ENCODE data around the gene CABP1.
"Not testable (repeated sequence)": the region's sequence is repeated elsewhere in the genome, so short reads cannot be mapped to it uniquely, and the experiment has no call there.

CABP1 gene

GRCh38 chr12:120662879-120663278, 22.5 kb downstream of the CABP1 start:
- DNase-seq (ENCODE audit: low read depth): no peak
- no peak overlapping the region for H3K4me3 ChIP-seq (ENCODE audit: low read depth, low read length)

- H3K4me3 ChIP-seq (ENCODE audit: low read depth, low read length): no peak overlapping the region
- no peak for DNase-seq (ENCODE audit: low read depth)
Observed at GRCh38 chr12:120663741-120664140, 23.3 kb downstream of the CABP1 start.

- no peak overlapping the region for H3K4me3 ChIP-seq (ENCODE audit: low read depth, low read length)
- no peak for DNase-seq (ENCODE audit: low read depth)
Observed at GRCh38 chr12:120666571-120667390, 26.4 kb downstream of the CABP1 start.

GRCh38 chr12:120668091-120668867, 27.9 kb downstream of the CABP1 start:
- H3K4me3 ChIP-seq (ENCODE audit: low read depth, low read length): no peak overlapping the region
- no peak for DNase-seq (ENCODE audit: low read depth)

GRCh38 chr12:120668868-120669840, 28.7 kb downstream of the CABP1 start:
- no peak overlapping the region for H3K4me3 ChIP-seq (ENCODE audit: low read depth, low read length)
- DNase-seq (ENCODE audit: low read depth): no peak

- not testable (repeated sequence) for H3K4me3 ChIP-seq (ENCODE audit: low read depth, low read length); DNase-seq (ENCODE audit: low read depth)
Observed at GRCh38 chr12:120670237-120670636, 29.8 kb downstream of the CABP1 start.

- H3K4me3 ChIP-seq (ENCODE audit: low read depth, low read length): no peak overlapping the region
- DNase-seq (ENCODE audit: low read depth): no peak
Observed at GRCh38 chr12:120670667-120671066, 30.2 kb downstream of the CABP1 start.

GRCh38 chr12:120674097-120674636, 33.7 kb downstream of the CABP1 start:
- no peak for DNase-seq (ENCODE audit: low read depth)
- no peak overlapping the region for H3K4me3 ChIP-seq (ENCODE audit: low read depth, low read length)

GRCh38 chr12:120677765-120678473, 37.5 kb downstream of the CABP1 start:
- no peak overlapping the region for H3K4me3 ChIP-seq (ENCODE audit: low read depth, low read length)
- DNase-seq (ENCODE audit: low read depth): no peak

- DNase-seq (ENCODE audit: low read depth): no peak
- H3K4me3 ChIP-seq (ENCODE audit: low read depth, low read length): no peak overlapping the region
Observed at GRCh38 chr12:120678572-120678971, 38.1 kb downstream of the CABP1 start.

- H3K4me3 ChIP-seq (ENCODE audit: low read depth, low read length): no peak overlapping the region
- no peak for DNase-seq (ENCODE audit: low read depth)
Observed at GRCh38 chr12:120680165-120680738, 39.8 kb downstream of the CABP1 start.

- DNase-seq (ENCODE audit: low read depth): peak; percentile 27
- H3K4me3 ChIP-seq (ENCODE audit: low read depth, low read length): no peak overlapping the region
Observed at GRCh38 chr12:120684523-120684932, 44.1 kb downstream of the CABP1 start.

- H3K4me3 ChIP-seq (ENCODE audit: low read depth, low read length): no peak overlapping the region
- DNase-seq (ENCODE audit: low read depth): no peak
Observed at GRCh38 chr12:120685522-120685921, 45.1 kb downstream of the CABP1 start.

GRCh38 chr12:120686151-120686689, 45.8 kb downstream of the CABP1 start:
- peak; percentile 88 for DNase-seq (ENCODE audit: low read depth)

GRCh38 chr12:120686690-120687577, 46.5 kb downstream of the CABP1 start, which contains the start of gene MLEC:
Gene MLEC (plus strand): TSS chr12:120687149. CDS start chr12:120687297, 148 bp downstream.
- peak; percentile 89 for DNase-seq (ENCODE audit: low read depth)
- peak within 1 kb of the TSS; percentile 92 for H3K4me3 ChIP-seq (ENCODE audit: low read depth, low read length)

More at GRCh38 chr12:120686151-120686689, 45.8 kb downstream of the CABP1 start:
- H3K4me3 ChIP-seq (ENCODE audit: low read depth, low read length): peak overlapping the region; percentile 92

GRCh38 chr12:120687578-120688289, 47.3 kb downstream of the CABP1 start:
- no peak for DNase-seq (ENCODE audit: low read depth)
- H3K4me3 ChIP-seq (ENCODE audit: low read depth, low read length): peak overlapping the region; percentile 92
